HEK293 (cell line): ENCODE measurements around the gene ZNF367.

Source experiments
- GLI4 ChIP-seq: fragments of 450-650 bp; formaldehyde crosslinking; IDR thresholded peaks from 2 replicates; pipeline ENCODE4 v1.5.1; 2016; ENCODE audit warnings: missing biosample characterization, missing genetic modification characterization
- HOXC10 ChIP-seq: sonication (generic); formaldehyde crosslinking; IDR thresholded peaks from 2 replicates; pipeline ENCODE4 v1.8.1; 2023; ENCODE audit warnings: mild to moderate bottlenecking, missing genetic modification reagents
- KLF16 ChIP-seq: fragments of 450-650 bp; formaldehyde crosslinking; IDR thresholded peaks from 2 replicates; pipeline ENCODE4 v1.5.1; 2017; ENCODE audit warnings: missing biosample characterization, missing genetic modification characterization
- KLF8 ChIP-seq: fragments of 450-650 bp; formaldehyde crosslinking; IDR thresholded peaks from 2 replicates; pipeline ENCODE4 v1.5.1; 2016; ENCODE audit warnings: missing biosample characterization, missing genetic modification characterization
- SP7 ChIP-seq: fragments of 450-650 bp; formaldehyde crosslinking; IDR thresholded peaks from 2 replicates; pipeline ENCODE4 v1.5.1; 2016; ENCODE audit warnings: missing biosample characterization, missing genetic modification characterization
- WT1 ChIP-seq: fragments of 450-650 bp; formaldehyde crosslinking; IDR thresholded peaks from 2 replicates; pipeline ENCODE4 v1.5.1; 2016; ENCODE audit warnings: missing biosample characterization, missing genetic modification characterization
- ZBTB1 ChIP-seq: fragments of 450-650 bp; formaldehyde crosslinking; IDR thresholded peaks from 2 replicates; pipeline ENCODE4 v1.5.1; 2016; ENCODE audit warnings: missing biosample characterization, missing genetic modification characterization
- ZBTB7A ChIP-seq: fragments of 450-650 bp; formaldehyde crosslinking; IDR thresholded peaks from 2 replicates; pipeline ENCODE4 v1.5.1; 2016; ENCODE audit warnings: low read depth, missing biosample characterization, missing genetic modification characterization
- ZFP69B ChIP-seq: fragments of 450-650 bp; formaldehyde crosslinking; IDR thresholded peaks from 2 replicates; pipeline ENCODE4 v1.5.1; 2016; ENCODE audit warnings: missing biosample characterization, missing genetic modification characterization
- ZIC2 ChIP-seq: fragments of 450-650 bp; formaldehyde crosslinking; IDR thresholded peaks from 2 replicates; pipeline ENCODE4 v1.5.1; 2016; ENCODE audit warnings: missing biosample characterization, missing genetic modification characterization
- ZNF155 ChIP-seq: fragments of 450-650 bp; formaldehyde crosslinking; IDR thresholded peaks from 2 replicates; pipeline ENCODE4 v1.5.1; 2016; ENCODE audit warnings: missing biosample characterization, missing genetic modification characterization
- ZNF239 ChIP-seq: fragments of 450-650 bp; formaldehyde crosslinking; IDR thresholded peaks from 2 replicates; pipeline ENCODE4 v1.5.1; 2016; ENCODE audit warnings: missing biosample characterization, missing genetic modification characterization
- ZNF248 ChIP-seq: fragments of 450-650 bp; formaldehyde crosslinking; IDR thresholded peaks from 2 replicates; pipeline ENCODE4 v1.5.1; 2017; ENCODE audit warnings: missing biosample characterization, missing genetic modification characterization
- ZNF394 ChIP-seq: fragments of 450-650 bp; formaldehyde crosslinking; IDR thresholded peaks from 2 replicates; pipeline ENCODE4 v1.5.1; 2016; ENCODE audit warnings: missing biosample characterization, missing genetic modification characterization, mild to moderate bottlenecking, moderate library complexity, borderline replicate concordance
- ZNF473 ChIP-seq: fragments of 450-650 bp; formaldehyde crosslinking; IDR thresholded peaks from 2 replicates; pipeline ENCODE4 v1.5.1; 2017; ENCODE audit warnings: missing biosample characterization, missing genetic modification characterization
- ZNF548 ChIP-seq: fragments of 450-650 bp; formaldehyde crosslinking; IDR thresholded peaks from 2 replicates; pipeline ENCODE4 v1.5.1; 2016; ENCODE audit warnings: missing biosample characterization, missing genetic modification characterization
- ZNF585B ChIP-seq: fragments of 450-650 bp; formaldehyde crosslinking; IDR thresholded peaks from 2 replicates; pipeline ENCODE4 v1.5.1; 2016; ENCODE audit warnings: missing biosample characterization, missing genetic modification characterization
- ZNF621 ChIP-seq: fragments of 450-650 bp; formaldehyde crosslinking; IDR thresholded peaks from 2 replicates; pipeline ENCODE4 v1.5.1; 2017; ENCODE audit warnings: missing biosample characterization, missing genetic modification characterization
- ZNF626 ChIP-seq: fragments of 450-650 bp; sonication (Bioruptor Pico); formaldehyde crosslinking; IDR thresholded peaks from 2 replicates; pipeline ENCODE4 v1.5.1; 2018; ENCODE audit warnings: missing biosample characterization, missing genetic modification characterization, inconsistent platforms
- ZNF660 ChIP-seq: fragments of 450-650 bp; IDR thresholded peaks from 2 replicates; pipeline ENCODE4 v1.5.1; 2018; ENCODE audit warnings: missing biosample characterization, mild to moderate bottlenecking, missing genetic modification characterization
- ZNF843 ChIP-seq: fragments of 450-650 bp; formaldehyde crosslinking; IDR thresholded peaks from 2 replicates; pipeline ENCODE4 v1.5.1; 2016; ENCODE audit warnings: missing biosample characterization, missing genetic modification characterization
- ZSCAN30 ChIP-seq: fragments of 450-650 bp; IDR thresholded peaks from 2 replicates; pipeline ENCODE4 v1.5.1; 2018; ENCODE audit warnings: missing biosample characterization, mild to moderate bottlenecking, missing genetic modification characterization, moderate library complexity
- TF ChIP-seq, protein P1 (sequence below): fragments of 450-650 bp; formaldehyde crosslinking; IDR thresholded peaks from 2 replicates; pipeline ENCODE4 v1.5.1; 2016; ENCODE audit warnings: missing biosample characterization, missing genetic modification characterization
- TF ChIP-seq, protein P2 (sequence below): fragments of 450-650 bp; formaldehyde crosslinking; IDR thresholded peaks from 2 replicates; pipeline ENCODE4 v1.5.1; 2016; ENCODE audit warnings: missing biosample characterization, missing genetic modification characterization
- TF ChIP-seq, protein P3 (sequence below): fragments of 450-650 bp; formaldehyde crosslinking; IDR thresholded peaks from 2 replicates; pipeline ENCODE4 v1.5.1; 2016; ENCODE audit warnings: missing biosample characterization, missing genetic modification characterization
- TF ChIP-seq, protein P4 (sequence below): fragments of 450-650 bp; formaldehyde crosslinking; IDR thresholded peaks from 2 replicates; pipeline ENCODE4 v1.5.1; 2016; ENCODE audit warnings: missing biosample characterization, missing genetic modification characterization
- TF ChIP-seq, protein P5 (sequence below): fragments of 450-650 bp; formaldehyde crosslinking; IDR thresholded peaks from 2 replicates; pipeline ENCODE4 v1.5.1; 2017; ENCODE audit warnings: missing biosample characterization, missing genetic modification characterization
- TF ChIP-seq, protein P6 (sequence below): fragments of 450-650 bp; formaldehyde crosslinking; IDR thresholded peaks from 2 replicates; pipeline ENCODE4 v1.5.1; 2016; ENCODE audit warnings: missing biosample characterization, missing genetic modification characterization

Gene ZNF367

DNA sequence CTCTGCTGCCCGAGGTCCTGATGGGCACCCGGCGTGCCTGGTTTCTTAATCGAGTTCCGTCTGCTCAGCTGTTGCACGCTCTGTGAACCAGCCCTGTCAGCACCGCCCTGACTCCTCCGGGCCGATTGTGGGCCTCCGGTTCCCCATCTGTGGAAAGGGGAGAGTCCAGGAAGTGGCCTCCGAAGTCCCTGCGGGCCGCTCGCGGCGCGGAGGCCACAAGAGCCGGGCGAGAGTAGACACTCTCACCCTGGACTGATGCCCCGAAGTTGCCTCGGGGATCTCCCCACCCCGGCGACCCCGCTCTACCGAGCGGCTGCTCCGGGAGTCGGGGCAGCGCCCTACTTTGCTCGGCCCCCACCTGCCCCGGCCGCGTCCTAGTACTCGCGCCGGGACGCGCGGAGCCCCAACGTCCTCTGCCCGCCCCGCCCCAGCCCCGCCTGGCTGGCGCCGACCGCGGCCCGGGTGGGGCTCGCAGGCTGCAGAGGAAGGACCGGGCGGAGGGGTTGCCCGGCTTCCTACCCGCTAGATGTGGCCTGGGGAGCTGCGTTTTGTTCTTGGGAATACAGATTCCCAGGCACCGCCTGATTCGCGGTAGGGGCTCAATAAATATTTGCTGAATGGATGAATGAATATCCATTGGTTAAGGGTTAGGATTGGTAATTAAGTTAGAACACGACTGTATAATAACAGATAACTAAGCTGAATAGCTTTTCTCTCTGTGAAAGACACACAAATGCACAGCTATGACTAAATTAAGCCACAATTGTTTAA lies 935 bp upstream of the ZNF367 start (continued):
- TF ChIP-seq, protein P1, sequence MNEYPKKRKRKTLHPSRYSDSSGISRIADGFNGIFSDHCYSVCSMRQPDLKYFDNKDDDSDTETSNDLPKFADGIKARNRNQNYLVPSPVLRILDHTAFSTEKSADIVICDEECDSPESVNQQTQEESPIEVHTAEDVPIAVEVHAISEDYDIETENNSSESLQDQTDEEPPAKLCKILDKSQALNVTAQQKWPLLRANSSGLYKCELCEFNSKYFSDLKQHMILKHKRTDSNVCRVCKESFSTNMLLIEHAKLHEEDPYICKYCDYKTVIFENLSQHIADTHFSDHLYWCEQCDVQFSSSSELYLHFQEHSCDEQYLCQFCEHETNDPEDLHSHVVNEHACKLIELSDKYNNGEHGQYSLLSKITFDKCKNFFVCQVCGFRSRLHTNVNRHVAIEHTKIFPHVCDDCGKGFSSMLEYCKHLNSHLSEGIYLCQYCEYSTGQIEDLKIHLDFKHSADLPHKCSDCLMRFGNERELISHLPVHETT (tag by site-specific recombination), result no peak; the same call in 1 of the 2 replicates
- TF ChIP-seq ZNF585B (tag by site-specific recombination) (no peak), ZSCAN30 (peak; percentile 67; the same call in 1 of the 2 replicates), ZIC2 (no peak), ZNF155 (tag by site-specific recombination) (no peak), ZNF843 (no peak), ZNF239 (tag by site-specific recombination) (no peak), ZNF660 (tag by site-specific recombination) (no peak), GLI4 (tag by site-specific recombination) (no peak), ZNF626 (tag by site-specific recombination) (no peak), WT1 (tag by site-specific recombination) (no peak), SP7 (tag by site-specific recombination) (0 out of 2 replicates have a peak, but pooled peaks have one; percentile 21), ZNF548 (tag by site-specific recombination) (no peak), KLF16 (tag by site-specific recombination) (peak; percentile 66; the same call in 1 of the 2 replicates), ZNF394 (tag by site-specific recombination) (no peak), ZNF621 (no peak), ZNF248 (no peak), ZNF473 (tag by site-specific recombination) (no peak), ZBTB1 (tag by site-specific recombination) (no peak), ZFP69B (tag by site-specific recombination) (peak; percentile 38; the same call in 1 of the 2 replicates), ZBTB7A (no peak), HOXC10 (CRISPR knock-in tag) (no peak), KLF8 (tag by site-specific recombination) (no peak)
- TF ChIP-seq, protein P2, sequence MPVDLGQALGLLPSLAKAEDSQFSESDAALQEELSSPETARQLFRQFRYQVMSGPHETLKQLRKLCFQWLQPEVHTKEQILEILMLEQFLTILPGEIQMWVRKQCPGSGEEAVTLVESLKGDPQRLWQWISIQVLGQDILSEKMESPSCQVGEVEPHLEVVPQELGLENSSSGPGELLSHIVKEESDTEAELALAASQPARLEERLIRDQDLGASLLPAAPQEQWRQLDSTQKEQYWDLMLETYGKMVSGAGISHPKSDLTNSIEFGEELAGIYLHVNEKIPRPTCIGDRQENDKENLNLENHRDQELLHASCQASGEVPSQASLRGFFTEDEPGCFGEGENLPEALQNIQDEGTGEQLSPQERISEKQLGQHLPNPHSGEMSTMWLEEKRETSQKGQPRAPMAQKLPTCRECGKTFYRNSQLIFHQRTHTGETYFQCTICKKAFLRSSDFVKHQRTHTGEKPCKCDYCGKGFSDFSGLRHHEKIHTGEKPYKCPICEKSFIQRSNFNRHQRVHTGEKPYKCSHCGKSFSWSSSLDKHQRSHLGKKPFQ (tag by site-specific recombination), result no peak
- TF ChIP-seq, protein P3, sequence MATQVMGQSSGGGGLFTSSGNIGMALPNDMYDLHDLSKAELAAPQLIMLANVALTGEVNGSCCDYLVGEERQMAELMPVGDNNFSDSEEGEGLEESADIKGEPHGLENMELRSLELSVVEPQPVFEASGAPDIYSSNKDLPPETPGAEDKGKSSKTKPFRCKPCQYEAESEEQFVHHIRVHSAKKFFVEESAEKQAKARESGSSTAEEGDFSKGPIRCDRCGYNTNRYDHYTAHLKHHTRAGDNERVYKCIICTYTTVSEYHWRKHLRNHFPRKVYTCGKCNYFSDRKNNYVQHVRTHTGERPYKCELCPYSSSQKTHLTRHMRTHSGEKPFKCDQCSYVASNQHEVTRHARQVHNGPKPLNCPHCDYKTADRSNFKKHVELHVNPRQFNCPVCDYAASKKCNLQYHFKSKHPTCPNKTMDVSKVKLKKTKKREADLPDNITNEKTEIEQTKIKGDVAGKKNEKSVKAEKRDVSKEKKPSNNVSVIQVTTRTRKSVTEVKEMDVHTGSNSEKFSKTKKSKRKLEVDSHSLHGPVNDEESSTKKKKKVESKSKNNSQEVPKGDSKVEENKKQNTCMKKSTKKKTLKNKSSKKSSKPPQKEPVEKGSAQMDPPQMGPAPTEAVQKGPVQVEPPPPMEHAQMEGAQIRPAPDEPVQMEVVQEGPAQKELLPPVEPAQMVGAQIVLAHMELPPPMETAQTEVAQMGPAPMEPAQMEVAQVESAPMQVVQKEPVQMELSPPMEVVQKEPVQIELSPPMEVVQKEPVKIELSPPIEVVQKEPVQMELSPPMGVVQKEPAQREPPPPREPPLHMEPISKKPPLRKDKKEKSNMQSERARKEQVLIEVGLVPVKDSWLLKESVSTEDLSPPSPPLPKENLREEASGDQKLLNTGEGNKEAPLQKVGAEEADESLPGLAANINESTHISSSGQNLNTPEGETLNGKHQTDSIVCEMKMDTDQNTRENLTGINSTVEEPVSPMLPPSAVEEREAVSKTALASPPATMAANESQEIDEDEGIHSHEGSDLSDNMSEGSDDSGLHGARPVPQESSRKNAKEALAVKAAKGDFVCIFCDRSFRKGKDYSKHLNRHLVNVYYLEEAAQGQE (tag by site-specific recombination), result peak; percentile 86
- TF ChIP-seq, protein P4, sequence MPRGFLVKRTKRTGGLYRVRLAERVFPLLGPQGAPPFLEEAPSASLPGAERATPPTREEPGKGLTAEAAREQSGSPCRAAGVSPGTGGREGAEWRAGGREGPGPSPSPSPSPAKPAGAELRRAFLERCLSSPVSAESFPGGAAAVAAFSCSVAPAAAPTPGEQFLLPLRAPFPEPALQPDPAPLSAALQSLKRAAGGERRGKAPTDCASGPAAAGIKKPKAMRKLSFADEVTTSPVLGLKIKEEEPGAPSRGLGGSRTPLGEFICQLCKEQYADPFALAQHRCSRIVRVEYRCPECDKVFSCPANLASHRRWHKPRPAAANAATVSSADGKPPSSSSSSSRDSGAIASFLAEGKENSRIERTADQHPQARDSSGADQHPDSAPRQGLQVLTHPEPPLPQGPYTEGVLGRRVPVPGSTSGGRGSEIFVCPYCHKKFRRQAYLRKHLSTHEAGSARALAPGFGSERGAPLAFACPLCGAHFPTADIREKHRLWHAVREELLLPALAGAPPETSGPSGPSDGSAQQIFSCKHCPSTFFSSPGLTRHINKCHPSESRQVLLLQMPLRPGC (tag by site-specific recombination), result no peak
- TF ChIP-seq, protein P5, sequence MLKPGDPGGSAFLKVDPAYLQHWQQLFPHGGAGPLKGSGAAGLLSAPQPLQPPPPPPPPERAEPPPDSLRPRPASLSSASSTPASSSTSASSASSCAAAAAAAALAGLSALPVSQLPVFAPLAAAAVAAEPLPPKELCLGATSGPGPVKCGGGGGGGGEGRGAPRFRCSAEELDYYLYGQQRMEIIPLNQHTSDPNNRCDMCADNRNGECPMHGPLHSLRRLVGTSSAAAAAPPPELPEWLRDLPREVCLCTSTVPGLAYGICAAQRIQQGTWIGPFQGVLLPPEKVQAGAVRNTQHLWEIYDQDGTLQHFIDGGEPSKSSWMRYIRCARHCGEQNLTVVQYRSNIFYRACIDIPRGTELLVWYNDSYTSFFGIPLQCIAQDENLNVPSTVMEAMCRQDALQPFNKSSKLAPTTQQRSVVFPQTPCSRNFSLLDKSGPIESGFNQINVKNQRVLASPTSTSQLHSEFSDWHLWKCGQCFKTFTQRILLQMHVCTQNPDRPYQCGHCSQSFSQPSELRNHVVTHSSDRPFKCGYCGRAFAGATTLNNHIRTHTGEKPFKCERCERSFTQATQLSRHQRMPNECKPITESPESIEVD (tag by site-specific recombination), result no peak
- TF ChIP-seq, protein P6, sequence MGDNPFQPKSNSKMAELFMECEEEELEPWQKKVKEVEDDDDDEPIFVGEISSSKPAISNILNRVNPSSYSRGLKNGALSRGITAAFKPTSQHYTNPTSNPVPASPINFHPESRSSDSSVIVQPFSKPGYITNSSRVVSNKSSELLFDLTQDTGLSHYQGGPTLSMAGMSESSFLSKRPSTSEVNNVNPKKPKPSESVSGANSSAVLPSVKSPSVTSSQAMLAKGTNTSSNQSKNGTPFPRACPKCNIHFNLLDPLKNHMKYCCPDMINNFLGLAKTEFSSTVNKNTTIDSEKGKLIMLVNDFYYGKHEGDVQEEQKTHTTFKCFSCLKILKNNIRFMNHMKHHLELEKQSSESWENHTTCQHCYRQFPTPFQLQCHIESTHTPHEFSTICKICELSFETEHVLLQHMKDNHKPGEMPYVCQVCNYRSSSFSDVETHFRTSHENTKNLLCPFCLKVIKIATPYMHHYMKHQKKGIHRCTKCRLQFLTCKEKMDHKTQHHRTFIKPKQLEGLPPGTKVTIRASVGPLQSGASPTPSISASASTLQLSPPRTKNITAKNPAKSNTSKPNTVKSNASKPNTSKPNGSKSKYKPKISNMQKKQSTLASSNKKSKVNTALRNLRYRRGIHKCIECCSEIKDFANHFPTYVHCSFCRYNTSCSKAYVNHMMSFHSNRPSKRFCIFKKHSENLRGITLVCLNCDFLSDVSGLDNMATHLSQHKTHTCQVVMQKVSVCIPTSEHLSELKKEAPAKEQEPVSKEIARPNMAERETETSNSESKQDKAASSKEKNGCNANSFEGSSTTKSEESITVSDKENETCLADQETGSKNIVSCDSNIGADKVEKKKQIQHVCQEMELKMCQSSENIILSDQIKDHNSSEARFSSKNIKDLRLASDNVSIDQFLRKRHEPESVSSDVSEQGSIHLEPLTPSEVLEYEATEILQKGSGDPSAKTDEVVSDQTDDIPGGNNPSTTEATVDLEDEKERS (tag by site-specific recombination), result no peak
